IPS-18a (cell line): ENCODE data around the gene BCAP31.
"Not testable (repeated sequence)": the region's sequence is repeated elsewhere in the genome, so short reads cannot be mapped to it uniquely, and the experiment has no call there.

Experiments
- H3K27ac ChIP-seq: one replicate; pipeline ENCODE4 v1.5.1; 2013; ENCODE audit warnings: low read length
- H3K27me3 ChIP-seq: one replicate; pipeline ENCODE4 v1.6.1; 2013; ENCODE audit warnings: mild to moderate bottlenecking, low read length; ENCODE audit not compliant: control insufficient read depth, insufficient read depth
- H3K36me3 ChIP-seq: one replicate; pipeline ENCODE4 v1.6.1; 2013; ENCODE audit warnings: low read depth, low read length; ENCODE audit not compliant: control insufficient read depth
- H3K4me1 ChIP-seq: one replicate; pipeline ENCODE4 v1.6.1; 2013; ENCODE audit warnings: low read depth, low read length; ENCODE audit not compliant: control insufficient read depth
- H3K4me3 ChIP-seq: one replicate; pipeline ENCODE4 v1.5.1; 2013; ENCODE audit warnings: low read length
- H3K9ac ChIP-seq: one replicate; pipeline ENCODE4 v1.6.1; 2013; ENCODE audit warnings: mild to moderate bottlenecking, low read length, moderate library complexity
- H3K9me3 ChIP-seq: one replicate; pipeline ENCODE4 v1.6.1; 2013; ENCODE audit warnings: low read depth, low read length; ENCODE audit not compliant: control insufficient read depth

Gene BCAP31

GRCh38 chrX:153738056-153738605, 13.9 kb upstream of the BCAP31 start:
- Histone ChIP-seq H3K9ac (no peak overlapping the region), H3K36me3 (no peaks in the 10 kb centered on the region), H3K4me3 (no peak overlapping the region), H3K27ac (no peak overlapping the region), H3K27me3 (no peaks in the 10 kb centered on the region), H3K4me1 (no peaks in the 10 kb centered on the region), H3K9me3 (no peaks in the 10 kb centered on the region)

- H3K4me3 ChIP-seq: no peak overlapping the region
- no peaks in the 10 kb centered on the region for H3K36me3 ChIP-seq
- no peaks in the 10 kb centered on the region for H3K4me1 ChIP-seq
- no peak overlapping the region for H3K27ac ChIP-seq
- no peaks in the 10 kb centered on the region for H3K9me3 ChIP-seq
- no peaks in the 10 kb centered on the region for H3K27me3 ChIP-seq
- no peak overlapping the region for H3K9ac ChIP-seq
Observed at GRCh38 chrX:153736871-153737441, 12.8 kb upstream of the BCAP31 start.

- Histone ChIP-seq H3K9ac (no peak overlapping the region), H3K4me1 (no peaks in the 10 kb centered on the region), H3K4me3 (no peak overlapping the region), H3K27me3 (no peaks in the 10 kb centered on the region), H3K9me3 (peaks cover 3% of the 10 kb centered on the region), H3K36me3 (no peaks in the 10 kb centered on the region), H3K27ac (no peak overlapping the region)
Observed at GRCh38 chrX:153736071-153736820, 12.1 kb upstream of the BCAP31 start.

- Histone ChIP-seq H3K4me3 (no peak overlapping the region), H3K4me1 (no peaks in the 10 kb centered on the region), H3K27me3 (no peaks in the 10 kb centered on the region), H3K9ac (no peak overlapping the region), H3K9me3 (peaks cover 4% of the 10 kb centered on the region), H3K36me3 (no peaks in the 10 kb centered on the region), H3K27ac (no peak overlapping the region)
Observed at GRCh38 chrX:153735274-153735673, 11.1 kb upstream of the BCAP31 start.

- Histone ChIP-seq H3K9ac (no peak overlapping the region), H3K36me3 (no peaks in the 10 kb centered on the region), H3K9me3 (peaks cover 4% of the 10 kb centered on the region), H3K27me3 (no peaks in the 10 kb centered on the region), H3K4me1 (no peaks in the 10 kb centered on the region), H3K4me3 (no peak overlapping the region), H3K27ac (no peak overlapping the region)
Observed at GRCh38 chrX:153734871-153735270, 10.7 kb upstream of the BCAP31 start.

- Histone ChIP-seq H3K9me3 (peaks cover 7% of the 10 kb centered on the region), H3K9ac (no peak overlapping the region), H3K4me3 (no peak overlapping the region)
Observed at GRCh38 chrX:153733651-153734240, 9.6 kb upstream of the BCAP31 start.

GRCh38 chrX:153732401-153732800, 8.2 kb upstream of the BCAP31 start:
- Histone ChIP-seq H3K36me3 (no peaks in the 10 kb centered on the region), H3K4me1 (peaks cover 4% of the 10 kb centered on the region), H3K27ac (no peak overlapping the region), H3K4me3 (no peak overlapping the region), H3K9me3 (peaks cover 9% of the 10 kb centered on the region), H3K27me3 (no peaks in the 10 kb centered on the region), H3K9ac (no peak overlapping the region)

More at GRCh38 chrX:153733651-153734240, 9.6 kb upstream of the BCAP31 start:
- Histone ChIP-seq H3K27me3 (no peaks in the 10 kb centered on the region), H3K4me1 (no peaks in the 10 kb centered on the region), H3K27ac (no peak overlapping the region), H3K36me3 (no peaks in the 10 kb centered on the region)

- Histone ChIP-seq H3K4me3 (no peak overlapping the region), H3K9ac (no peak overlapping the region), H3K27ac (no peak overlapping the region), H3K4me1 (peaks cover 10% of the 10 kb centered on the region), H3K36me3 (no peaks in the 10 kb centered on the region), H3K9me3 (peaks cover 9% of the 10 kb centered on the region), H3K27me3 (no peaks in the 10 kb centered on the region)
Observed at GRCh38 chrX:153731845-153732215, 7.6 kb upstream of the BCAP31 start.

GRCh38 chrX:153731117-153731844, 7.1 kb upstream of the BCAP31 start:
- Histone ChIP-seq H3K36me3 (no peaks in the 10 kb centered on the region), H3K27me3 (no peaks in the 10 kb centered on the region), H3K9ac (no peak overlapping the region), H3K9me3 (peaks cover 9% of the 10 kb centered on the region), H3K4me3 (no peak overlapping the region), H3K27ac (no peak overlapping the region), H3K4me1 (peaks cover 10% of the 10 kb centered on the region)

GRCh38 chrX:153730115-153730514, 5.9 kb upstream of the BCAP31 start:
- H3K9me3 ChIP-seq, H3K4me3 ChIP-seq, H3K27me3 ChIP-seq, H3K27ac ChIP-seq, H3K9ac ChIP-seq, H3K4me1 ChIP-seq, H3K36me3 ChIP-seq: not testable (repeated sequence)

- no peak overlapping the region for H3K9ac ChIP-seq
- no peaks in the 10 kb centered on the region for H3K36me3 ChIP-seq
- H3K4me1 ChIP-seq: peaks cover 10% of the 10 kb centered on the region
- no peak overlapping the region for H3K27ac ChIP-seq
- H3K4me3 ChIP-seq: no peak overlapping the region
- peaks cover 9% of the 10 kb centered on the region for H3K9me3 ChIP-seq
- no peaks in the 10 kb centered on the region for H3K27me3 ChIP-seq
Observed at GRCh38 chrX:153728951-153729631, 4.9 kb upstream of the BCAP31 start.
